ENCODE measurements around the gene QRFPR. TPM values are rescaled to one million over a fixed set of nuclear protein-coding genes. Genes with fewer than 3 reads are reported as not detected.

QRFPR gene
- total and polyA plus RNA-seq, 10 of the 15 experiments (the other 5 are each of a cell fraction or from before 2014, with no cell fraction given) = not detected

GRCh38 chr4:121397434-121397833, 16.6 kb upstream of the QRFPR start:
- WGBS (ENCODE audit: insufficient coverage, insufficient replicate concordance, low lambda C conversion rate, missing lambda C conversion rate) = 12% methylated on average over 3 of the region's 3 CpGs
- TF ChIP-seq NR2F1 (conservative IDR thresholded peaks at IDR 0.05) (no peak), LARP7 (IDR thresholded peaks at IDR 0.05) (no peak), TCF12 (IDR thresholded peaks at IDR 0.05; ENCODE audit: low read depth, low read length) (no peak), EGR1 (IDR thresholded peaks at IDR 0.05; ENCODE audit: borderline replicate concordance in 1 of 2, low read depth in 2 of 2, low read length in 2 of 2) (no peak), ZNF217 (IDR thresholded peaks at IDR 0.05) (no peak), STAT3 (IDR thresholded peaks at IDR 0.05; ENCODE audit: low read depth, low read length) (no peak), POLR2AphosphoS5 (IDR thresholded peaks at IDR 0.05; ENCODE audit: low read length) (no peak), MEF2A (IDR thresholded peaks at IDR 0.05; ENCODE audit: insufficient read depth, low read depth, low read length) (no peak), ZZZ3 (IDR thresholded peaks at IDR 0.05; ENCODE audit: control insufficient read depth, insufficient read length, low read depth) (no peak), YBX1 (IDR thresholded peaks at IDR 0.05) (no peak), E2F4 (IDR thresholded peaks at IDR 0.05; ENCODE audit: low read depth, low read length) (no peak), JUNB (IDR thresholded peaks at IDR 0.05) (no peak)
- TF ChIP-seq, protein P1, sequence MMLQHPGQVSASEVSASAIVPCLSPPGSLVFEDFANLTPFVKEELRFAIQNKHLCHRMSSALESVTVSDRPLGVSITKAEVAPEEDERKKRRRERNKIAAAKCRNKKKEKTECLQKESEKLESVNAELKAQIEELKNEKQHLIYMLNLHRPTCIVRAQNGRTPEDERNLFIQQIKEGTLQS (IDR thresholded peaks at IDR 0.05; ENCODE audit: borderline replicate concordance, extremely low read depth, low read depth, low read length) = no peak
- TF ChIP-seq, protein P2, sequence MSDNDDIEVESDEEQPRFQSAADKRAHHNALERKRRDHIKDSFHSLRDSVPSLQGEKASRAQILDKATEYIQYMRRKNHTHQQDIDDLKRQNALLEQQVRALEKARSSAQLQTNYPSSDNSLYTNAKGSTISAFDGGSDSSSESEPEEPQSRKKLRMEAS (IDR thresholded peaks at IDR 0.05; ENCODE audit: low read depth, low read length) = no peak
- FAIRE-seq = no peak

More at GRCh38 chr4:121397434-121397833, 16.6 kb upstream of the QRFPR start:
- ATAC-seq (no peak), DNase-seq (ENCODE audit: low read depth, low spot score) (no peak)
- no peaks in the 10 kb centered on the region for H3K79me2 ChIP-seq (ENCODE audit: control insufficient read depth, insufficient read depth, low read length)
- no peaks in the 10 kb centered on the region for H3K27me3 ChIP-seq (replicated peaks in 1 of 2; ENCODE audit: control insufficient read depth in 2 of 2, insufficient read depth in 2 of 2, low read length in 1 of 2)
- in situ Hi-C loops (cut with MboI) (no loop called here), intact Hi-C loops (cut with micrococcal nuclease; ENCODE audit: unreplicated experiment) (no loop called here)
- ChIA-PET CTCF (interaction anchor here (0.7 kb wide), 1 partner anchor 1692 kb away, joined by 3 read pairs; no protein-coding TSS in a partner anchor), POLR2A (no interaction called here), RAD21 (ENCODE audit: unreplicated experiment) (no interaction called here), SMC1A (ENCODE audit: uncharacterized antibody, unreplicated experiment) (no interaction called here)
- no peaks in the 10 kb centered on the region for H4K20me1 ChIP-seq (ENCODE audit: control insufficient read depth, insufficient read depth)
- no peak overlapping the region for H3K4me2 ChIP-seq (ENCODE audit: control insufficient read depth, insufficient read depth)
- BruUV-seq (replicated peaks) = no TSS peak
- no peak overlapping the region for H2AFZ ChIP-seq (ENCODE audit: control insufficient read depth, low read depth, low read length)
- H3K27ac ChIP-seq (ENCODE audit: control insufficient read depth, insufficient read depth) = no peak overlapping the region
- no peak overlapping the region for H3K9ac ChIP-seq (ENCODE audit: control insufficient read depth, insufficient read depth, low read length)
- no peaks in the 10 kb centered on the region for H3K9me3 ChIP-seq (replicated peaks; ENCODE audit: control insufficient read depth, insufficient read depth, low read length)
- H3K4me1 ChIP-seq (ENCODE audit: control insufficient read depth, insufficient read depth, low read length) = no peaks in the 10 kb centered on the region
- H3K36me3 ChIP-seq (ENCODE audit: control insufficient read depth in 2 of 2, insufficient read depth in 2 of 2, low read length in 1 of 2) = no peaks in the 10 kb centered on the region
- no peak overlapping the region for H3K4me3 ChIP-seq

Data from GM12878 (cell line).